EL (cell line): ENCODE data around the gene MDH1B.

Source experiments
- DNase-seq: peaks from one replicate; pipeline ENCODE4 v3.0.0-alpha.2; 2016

The MDH1B gene

DNA sequence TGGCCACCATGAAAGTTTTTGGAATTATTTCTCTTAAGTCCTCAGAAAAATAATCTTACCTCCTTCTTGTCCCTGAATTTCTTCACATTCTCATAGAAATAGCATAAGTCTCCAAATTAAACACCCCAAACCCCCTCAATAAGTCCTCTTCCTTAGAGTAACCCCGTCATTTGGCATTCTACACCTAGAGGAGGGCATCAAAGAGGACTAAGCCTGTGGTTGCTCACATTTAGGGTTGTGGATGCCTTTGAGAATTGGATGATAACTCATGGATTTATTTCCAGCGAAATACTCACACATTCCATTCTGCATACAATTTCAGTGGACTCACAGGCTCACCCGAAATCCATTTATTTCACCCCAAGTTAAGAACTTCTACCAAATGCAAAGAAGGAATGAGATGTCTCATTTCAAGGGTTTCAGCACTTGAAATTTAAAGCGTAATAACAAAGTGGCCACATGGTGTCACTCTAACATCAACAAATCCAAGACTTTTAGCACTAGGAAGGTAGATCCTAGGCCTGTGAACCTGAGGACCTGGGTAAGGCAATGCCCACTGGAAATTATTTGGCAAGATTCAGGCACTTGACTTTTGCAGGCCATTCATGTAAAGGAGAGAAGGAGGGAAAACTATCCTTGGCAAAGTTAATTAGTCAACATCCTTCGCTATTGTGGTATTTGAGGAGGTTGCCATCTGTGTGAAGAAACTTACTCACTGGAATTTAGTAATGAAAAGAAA lies 71.6 kb downstream of the MDH1B start:
- DNase-seq: peak; percentile 51

DNA sequence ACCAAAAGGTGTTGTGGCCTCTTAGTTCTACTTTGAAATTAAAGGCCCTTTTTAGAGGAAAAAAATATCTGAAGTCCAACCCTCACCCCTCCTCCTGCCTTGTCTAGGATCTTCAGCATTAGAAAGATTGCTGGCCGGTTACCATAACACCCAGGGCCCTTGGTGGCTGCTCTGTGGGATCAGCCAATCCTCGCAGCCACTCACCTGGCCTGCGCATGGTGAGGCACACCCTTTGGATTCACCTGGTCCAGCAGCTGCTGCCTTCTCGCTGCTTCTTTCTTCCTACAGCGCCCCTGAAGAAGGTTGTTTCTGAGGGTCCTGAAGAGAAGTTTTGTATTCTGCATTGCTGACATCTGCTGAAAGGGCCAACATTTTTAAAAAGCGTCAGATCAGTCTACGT lies 72.2 kb downstream of the MDH1B start:
- no peak for DNase-seq

GRCh38 chr2:206688990-206689389 lies 76.1 kb downstream of the MDH1B start:
- DNase-seq: no peak

DNA sequence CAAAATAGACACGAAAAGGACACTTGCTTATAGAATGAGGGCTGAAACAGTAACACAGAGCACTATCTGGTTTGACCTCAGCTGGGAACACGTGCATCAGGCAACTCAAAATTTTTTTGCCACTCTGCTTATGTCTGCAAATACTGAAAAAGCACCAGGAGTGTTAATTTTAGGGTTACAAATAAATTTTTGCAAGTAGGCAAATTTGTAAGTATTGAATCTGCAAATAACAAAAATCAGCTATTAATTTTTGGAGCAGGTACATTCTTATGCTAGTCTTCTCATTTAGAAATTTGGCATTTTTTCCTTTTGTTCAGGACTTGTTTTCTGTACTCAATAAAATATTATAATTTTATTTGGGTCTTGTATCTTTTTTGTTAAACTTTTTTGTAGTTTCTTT lies 76.7 kb downstream of the MDH1B start:
- DNase-seq: no peak
